ENCODE results near the gene PSME2. TPM values are rescaled to one million over a fixed set of nuclear protein-coding genes. Genes with fewer than 3 reads are reported as not detected.

PSME2 gene
- total RNA-seq, 1 donor from 2014 or later: 575 TPM

DNA sequence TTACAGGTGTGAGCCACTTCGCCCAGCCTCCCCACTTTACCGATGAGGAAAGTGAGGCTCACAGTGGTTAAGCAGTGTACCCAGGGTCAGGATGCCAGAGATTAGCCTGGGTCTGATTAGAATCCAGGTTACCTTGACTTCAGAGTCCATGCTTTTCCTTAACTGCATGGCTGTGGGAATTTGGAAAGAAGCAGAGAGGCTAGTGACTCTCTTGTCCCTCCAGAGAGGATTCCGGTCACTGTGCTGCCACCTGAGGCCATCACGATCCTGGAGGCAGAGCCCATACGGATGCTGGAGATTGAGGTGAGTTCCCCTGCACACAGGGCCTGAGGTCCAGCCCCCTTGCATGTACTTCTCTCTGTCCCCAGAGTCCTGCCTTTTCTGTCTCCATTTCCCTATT lies 30.2 kb upstream of the PSME2 start:
- intact Hi-C loops (cut with micrococcal nuclease): no loop called here
- Mint-ChIP-seq H3K4me3 (no peak overlapping the region), H3K36me3 (ENCODE audit: low read depth) (peaks cover 52% of the 10 kb centered on the region), H3K4me1 (ENCODE audit: low read depth) (peaks cover 1% of the 10 kb centered on the region), H3K27ac (no peak overlapping the region), H3K27me3 (ENCODE audit: insufficient read depth) (no peaks in the 10 kb centered on the region), H3K9me3 (no peaks in the 10 kb centered on the region)
- no peak for DNase-seq (ENCODE audit: low spot score)

DNA sequence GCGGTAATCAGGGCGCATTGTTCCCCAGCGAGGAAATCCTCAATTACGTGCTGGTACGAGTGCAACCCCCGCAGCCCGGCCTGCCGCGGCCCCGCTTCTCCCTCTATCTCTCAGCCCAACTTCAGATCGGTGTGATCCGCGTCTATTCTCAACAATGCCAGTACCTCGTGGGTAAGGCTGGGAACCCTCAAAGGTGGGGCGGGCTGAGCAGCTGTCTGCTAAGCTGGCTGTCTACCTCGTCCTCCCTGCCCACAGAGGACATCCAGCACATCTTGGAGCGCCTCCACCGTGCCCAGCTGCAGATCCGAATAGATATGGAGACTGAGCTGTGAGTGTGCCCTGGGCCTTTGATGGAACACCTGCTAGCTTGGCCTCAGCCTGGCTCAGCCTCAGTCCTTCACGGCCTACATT lies 26.5 kb upstream of the PSME2 start:
- Mint-ChIP-seq H3K4me1 (ENCODE audit: low read depth) (peaks cover 16% of the 10 kb centered on the region), H3K9me3 (no peaks in the 10 kb centered on the region), H3K4me3 (no peak overlapping the region), H3K27ac (no peak overlapping the region), H3K27me3 (ENCODE audit: insufficient read depth) (no peaks in the 10 kb centered on the region), H3K36me3 (ENCODE audit: low read depth) (peaks cover 39% of the 10 kb centered on the region)
- intact Hi-C loops (cut with micrococcal nuclease): no loop called here
- DNase-seq (ENCODE audit: low spot score): no peak

GRCh38 chr14:24172261-24172860 lies 26.0 kb upstream of the PSME2 start:
- Mint-ChIP-seq H3K36me3 (ENCODE audit: low read depth) (peaks cover 41% of the 10 kb centered on the region), H3K4me3 (peak overlapping the region; percentile 37), H3K4me1 (ENCODE audit: low read depth) (peaks cover 20% of the 10 kb centered on the region), H3K9me3 (no peaks in the 10 kb centered on the region), H3K27ac (peak overlapping the region; percentile 55), H3K27me3 (ENCODE audit: insufficient read depth) (no peaks in the 10 kb centered on the region)
- no peak for DNase-seq (ENCODE audit: low spot score)
- intact Hi-C loops (cut with micrococcal nuclease): no loop called here

DNA sequence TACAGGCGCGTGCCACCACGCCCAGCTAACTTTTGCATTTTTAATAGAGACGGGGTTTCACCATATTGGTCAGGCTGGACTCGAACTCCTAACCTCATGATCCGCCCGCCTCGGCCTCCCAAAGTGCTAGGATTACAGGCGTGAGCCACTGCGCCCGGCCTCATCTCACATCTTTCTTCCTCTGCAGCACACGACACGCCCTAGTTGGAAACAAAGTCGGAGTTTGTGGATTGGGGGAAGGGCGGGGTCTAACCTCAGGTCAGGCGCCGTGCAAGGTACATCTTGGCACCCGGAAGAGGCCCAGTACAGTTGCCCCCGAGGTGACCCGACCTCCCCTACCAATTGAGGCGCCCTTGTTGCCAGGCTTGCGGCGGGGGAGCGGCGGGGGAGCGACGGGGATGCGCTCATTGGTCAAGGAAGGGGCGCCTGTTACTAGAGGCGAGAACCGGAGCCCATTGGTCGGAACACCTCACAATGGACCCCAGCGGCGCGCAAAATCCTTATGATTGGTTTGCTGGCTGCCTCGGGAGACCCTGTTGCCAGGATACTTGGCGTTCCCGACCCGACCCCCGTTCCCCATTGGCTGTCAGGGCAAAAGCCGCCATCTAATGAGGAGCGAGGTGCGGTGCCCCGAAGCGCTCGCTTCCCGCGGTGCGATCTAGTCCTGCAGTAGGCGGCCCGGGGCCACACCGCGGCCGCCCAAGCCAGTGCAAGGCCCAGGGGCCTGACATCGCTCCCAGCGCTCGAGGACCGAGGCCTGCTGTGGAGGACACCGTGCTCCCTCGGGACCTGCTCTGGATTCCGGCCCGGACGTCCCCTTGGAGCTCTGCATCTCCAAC lies 25.2 kb upstream of the PSME2 start, which contains the start of gene REC8:
Gene REC8 (plus strand): TSS at position 659 of the 839 bp plus-strand sequence. CDS start 473 bp downstream, outside the sequence.
- intact Hi-C loops (cut with micrococcal nuclease): no loop called here

GRCh38 chr14:24167469-24168114 lies 21.2 kb upstream of the PSME2 start:
- Mint-ChIP-seq H3K36me3 (ENCODE audit: low read depth) (peaks cover 50% of the 10 kb centered on the region), H3K4me1 (ENCODE audit: low read depth) (peaks cover 60% of the 10 kb centered on the region), H3K27ac (peak overlapping the region; percentile 75), H3K27me3 (ENCODE audit: insufficient read depth) (no peaks in the 10 kb centered on the region), H3K9me3 (no peaks in the 10 kb centered on the region), H3K4me3 (no peak overlapping the region)
- DNase-seq (ENCODE audit: low spot score): no peak
- intact Hi-C loops (cut with micrococcal nuclease): no loop called here

More for the DNA sequence above, 25.2 kb upstream of the PSME2 start, which contains the start of gene REC8:
- peaks cover 38% of the 10 kb centered on the region for H3K36me3 Mint-ChIP-seq (ENCODE audit: low read depth)
- peak within 1 kb of the TSS; percentile 55 for H3K27ac Mint-ChIP-seq
- no peak for DNase-seq (ENCODE audit: low spot score)
- peak within 1 kb of the TSS; percentile 65 for H3K4me3 Mint-ChIP-seq
- H3K27me3 Mint-ChIP-seq (ENCODE audit: insufficient read depth): no peaks in the 10 kb centered on the region
- peaks cover 24% of the 10 kb centered on the region for H3K4me1 Mint-ChIP-seq (ENCODE audit: low read depth)
- no peaks in the 10 kb centered on the region for H3K9me3 Mint-ChIP-seq

DNA sequence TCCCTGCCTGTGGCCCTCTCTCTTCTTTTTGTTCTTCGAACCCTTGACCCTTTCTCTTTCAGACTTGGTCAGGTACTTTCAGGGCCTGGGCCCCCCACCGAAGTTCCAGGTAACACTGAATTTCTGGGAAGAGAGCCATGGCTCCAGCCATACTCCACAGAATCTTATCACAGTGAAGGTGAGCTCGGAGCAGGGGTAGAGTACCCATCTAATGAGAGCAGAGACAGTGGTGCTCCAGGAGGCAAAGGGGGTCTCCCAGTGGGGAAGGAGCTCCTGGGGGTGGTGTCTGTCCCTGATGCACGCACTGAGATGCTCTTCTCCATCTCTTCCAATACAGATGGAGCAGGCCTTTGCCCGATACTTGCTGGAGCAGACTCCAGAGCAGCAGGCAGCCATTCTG lies 19.4 kb upstream of the PSME2 start:
- no peaks in the 10 kb centered on the region for H3K9me3 Mint-ChIP-seq
- H3K27me3 Mint-ChIP-seq (ENCODE audit: insufficient read depth): peaks cover 3% of the 10 kb centered on the region
- peak overlapping the region; percentile 6 for H3K27ac Mint-ChIP-seq
- peaks cover 70% of the 10 kb centered on the region for H3K4me1 Mint-ChIP-seq (ENCODE audit: low read depth)
- DNase-seq (ENCODE audit: low spot score): no peak
- intact Hi-C loops (cut with micrococcal nuclease): no loop called here
- no peak overlapping the region for H3K4me3 Mint-ChIP-seq
- peaks cover 59% of the 10 kb centered on the region for H3K36me3 Mint-ChIP-seq (ENCODE audit: low read depth)

DNA sequence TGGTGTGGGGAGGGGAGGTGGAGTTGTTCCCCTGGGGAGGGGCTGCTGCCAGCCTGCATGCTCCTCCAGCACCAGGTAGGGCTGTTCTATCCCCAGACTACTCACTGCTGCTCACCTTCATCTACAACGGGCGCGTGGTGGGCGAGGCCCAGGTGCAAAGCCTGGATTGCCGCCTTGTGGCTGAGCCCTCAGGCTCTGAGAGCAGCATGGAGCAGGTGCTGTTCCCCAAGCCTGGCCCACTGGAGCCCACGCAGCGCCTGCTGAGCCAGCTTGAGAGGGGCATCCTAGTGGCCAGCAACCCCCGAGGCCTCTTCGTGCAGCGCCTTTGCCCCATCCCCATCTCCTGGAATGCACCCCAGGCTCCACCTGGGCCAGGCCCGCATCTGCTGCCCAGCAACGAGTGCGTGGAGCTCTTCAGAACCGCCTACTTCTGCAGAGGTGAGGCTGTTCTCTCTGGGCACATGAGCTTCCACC lies 18.1 kb upstream of the PSME2 start:
- Mint-ChIP-seq H3K27ac (peak overlapping the region; percentile 60), H3K27me3 (ENCODE audit: insufficient read depth) (peaks cover 4% of the 10 kb centered on the region), H3K9me3 (no peaks in the 10 kb centered on the region), H3K36me3 (ENCODE audit: low read depth) (peaks cover 63% of the 10 kb centered on the region), H3K4me3 (peak overlapping the region; percentile 99), H3K4me1 (ENCODE audit: low read depth) (peaks cover 77% of the 10 kb centered on the region)
- intact Hi-C loops (cut with micrococcal nuclease): loop anchor here (5.0 kb wide), 1 partner anchor 268 kb away; no protein-coding TSS in a partner anchor
- no peak for DNase-seq (ENCODE audit: low spot score)

DNA sequence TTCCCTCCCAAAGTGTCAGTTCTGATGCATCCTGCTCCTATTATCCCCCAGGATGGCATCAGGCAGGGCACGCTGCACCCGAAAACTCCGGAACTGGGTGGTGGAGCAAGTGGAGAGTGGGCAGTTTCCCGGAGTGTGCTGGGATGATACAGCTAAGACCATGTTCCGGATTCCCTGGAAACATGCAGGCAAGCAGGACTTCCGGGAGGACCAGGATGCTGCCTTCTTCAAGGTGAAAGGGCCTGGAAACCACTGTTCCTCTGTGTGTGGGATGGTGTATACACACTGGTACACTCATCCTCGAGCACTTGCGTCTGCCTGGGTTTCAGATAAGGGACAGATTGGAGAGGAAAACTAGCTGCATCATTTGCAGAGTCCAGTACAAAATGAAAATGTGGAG lies 15.7 kb upstream of the PSME2 start:
- H3K4me3 Mint-ChIP-seq: peak overlapping the region; percentile 99
- no peaks in the 10 kb centered on the region for H3K9me3 Mint-ChIP-seq
- peaks cover 62% of the 10 kb centered on the region for H3K36me3 Mint-ChIP-seq (ENCODE audit: low read depth)
- peaks cover 4% of the 10 kb centered on the region for H3K27me3 Mint-ChIP-seq (ENCODE audit: insufficient read depth)
- H3K27ac Mint-ChIP-seq: peak overlapping the region; percentile 99
- peaks cover 66% of the 10 kb centered on the region for H3K4me1 Mint-ChIP-seq (ENCODE audit: low read depth)
- no peak for DNase-seq (ENCODE audit: low spot score)
- intact Hi-C loops (cut with micrococcal nuclease): loop anchor here (5.0 kb wide), 1 partner anchor 270 kb away; no protein-coding TSS in a partner anchor

DNA sequence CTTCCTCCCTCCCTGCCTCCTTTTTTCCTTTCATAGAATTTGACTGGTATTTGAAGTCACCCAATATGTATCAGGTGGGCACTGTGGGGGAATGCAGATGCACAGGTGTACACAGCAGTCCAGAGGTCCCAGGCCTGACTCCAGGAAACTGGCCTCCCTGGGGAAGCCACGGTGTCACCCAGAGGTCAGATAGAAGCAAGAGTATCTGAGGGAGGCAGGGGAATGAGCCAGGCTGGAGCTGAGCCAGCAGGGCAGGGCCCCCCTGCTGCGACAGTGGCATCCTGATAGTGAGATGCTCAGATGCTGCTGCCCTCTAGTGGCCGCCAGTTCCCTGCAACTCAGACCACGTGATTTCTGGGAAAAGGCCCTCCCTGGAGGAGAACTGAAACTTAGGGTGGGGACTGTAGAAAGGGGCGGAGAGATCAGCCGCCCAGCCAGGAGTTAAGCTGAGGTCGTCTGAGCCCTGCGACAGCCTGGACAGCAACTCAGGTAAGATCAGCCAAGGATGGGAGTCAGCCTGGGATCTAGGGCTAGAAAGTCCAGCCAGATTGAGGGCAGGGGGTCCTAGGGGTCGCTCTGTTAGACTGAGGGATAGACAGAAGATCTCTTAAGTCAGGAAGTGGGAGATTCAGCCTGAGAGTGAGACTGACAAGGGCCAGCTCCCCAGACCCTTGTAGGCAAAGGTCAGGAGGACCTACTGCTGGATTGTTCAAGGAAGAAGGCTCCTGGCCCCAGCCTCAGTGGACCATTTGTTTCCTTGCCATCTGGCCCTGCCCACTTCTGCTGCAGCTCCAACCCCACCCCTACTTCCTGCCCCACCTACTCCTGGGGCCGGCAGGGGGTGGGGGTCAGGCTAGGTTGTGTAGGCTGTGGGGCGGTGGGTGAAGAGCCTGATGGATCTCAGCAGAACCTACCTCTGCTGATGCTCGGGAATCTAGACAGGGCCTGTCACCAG lies 14.7 kb upstream of the PSME2 start, which contains the start of gene IRF9:
Gene IRF9 (plus strand): TSS at position 416 of the 955 bp plus-strand sequence. CDS start 880 bp downstream, outside the sequence.
- Mint-ChIP-seq H3K27me3 (ENCODE audit: insufficient read depth) (peaks cover 4% of the 10 kb centered on the region), H3K4me3 (peak within 1 kb of the TSS; percentile 99), H3K36me3 (ENCODE audit: low read depth) (peaks cover 64% of the 10 kb centered on the region), H3K27ac (peak within 1 kb of the TSS; percentile 99), H3K9me3 (no peaks in the 10 kb centered on the region), H3K4me1 (ENCODE audit: low read depth) (peaks cover 60% of the 10 kb centered on the region)
- DNase-seq (ENCODE audit: low spot score): peak; percentile 98
- intact Hi-C loops (cut with micrococcal nuclease): loop anchor here (1.0 to 5.0 kb wide), 15 partner anchors 8 to 271 kb away; partner anchors contain the start of genes CARMIL3, CHMP4A, DHRS1 and EMC9

GRCh38 chr14:24160499-24160849 lies 14.1 kb upstream of the PSME2 start:
- Mint-ChIP-seq H3K27me3 (ENCODE audit: insufficient read depth) (peaks cover 4% of the 10 kb centered on the region), H3K36me3 (ENCODE audit: low read depth) (peaks cover 64% of the 10 kb centered on the region), H3K4me3 (peak overlapping the region; percentile 47), H3K4me1 (ENCODE audit: low read depth) (peaks cover 53% of the 10 kb centered on the region), H3K27ac (peak overlapping the region; percentile 99), H3K9me3 (no peaks in the 10 kb centered on the region)
- intact Hi-C loops (cut with micrococcal nuclease): loop anchor here (2.0 to 5.0 kb wide), 2 partner anchors 108 to 272 kb away; partner anchors contain the start of gene CARMIL3
- no peak for DNase-seq (ENCODE audit: low spot score)

DNA sequence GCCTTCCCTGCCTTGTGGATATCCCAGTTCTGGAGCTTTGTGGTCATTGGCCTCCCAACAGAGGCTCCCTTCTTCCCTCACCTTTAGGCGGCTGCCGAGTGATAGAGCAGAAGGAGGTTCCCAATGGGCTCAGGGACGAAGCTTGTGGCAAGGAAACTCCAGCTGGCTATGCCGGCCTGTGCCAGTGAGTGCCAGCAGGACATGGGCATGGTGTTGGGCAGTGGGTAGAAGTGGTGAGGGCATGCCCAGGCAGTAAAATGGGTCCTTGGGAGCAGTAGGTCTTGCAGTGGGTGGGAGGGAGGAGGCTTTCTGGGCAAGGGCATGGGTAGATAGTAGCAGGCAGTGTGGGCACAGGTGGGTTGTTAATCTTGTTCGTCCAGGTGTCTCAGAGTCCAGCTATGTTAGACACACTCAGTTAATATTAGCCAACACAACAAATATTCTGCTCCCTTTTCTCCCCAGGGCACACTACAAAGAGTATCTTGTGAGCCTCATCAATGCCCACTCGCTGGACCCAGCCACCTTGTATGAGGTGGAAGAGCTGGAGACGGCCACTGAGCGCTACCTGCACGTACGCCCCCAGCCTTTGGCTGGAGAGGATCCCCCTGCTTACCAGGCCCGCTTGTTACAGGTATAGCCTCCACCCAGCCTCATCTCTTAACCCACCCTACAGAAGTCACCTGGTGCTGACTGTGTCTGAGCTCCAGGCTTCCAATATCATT lies 13.5 kb upstream of the PSME2 start:
- Mint-ChIP-seq H3K36me3 (ENCODE audit: low read depth) (peaks cover 59% of the 10 kb centered on the region), H3K4me1 (ENCODE audit: low read depth) (peaks cover 48% of the 10 kb centered on the region), H3K27me3 (ENCODE audit: insufficient read depth) (peaks cover 4% of the 10 kb centered on the region), H3K4me3 (peak overlapping the region; percentile 47), H3K27ac (peak overlapping the region; percentile 99), H3K9me3 (no peaks in the 10 kb centered on the region)
- intact Hi-C loops (cut with micrococcal nuclease): loop anchor here (2.0 to 5.0 kb wide), 2 partner anchors 107 to 272 kb away; partner anchors contain the start of gene CARMIL3
- DNase-seq (ENCODE audit: low spot score): no peak
